ENCODE data around the gene GJA3. TPM values are rescaled to one million over a fixed set of nuclear protein-coding genes. Genes with fewer than 3 reads are reported as not detected.

Gene GJA3
- total and polyA plus RNA-seq, 2 donors (not counting 1 experiment from before 2014, with no cell fraction given): 0.33 to 0.44 TPM

GRCh38 chr13:20151612-20152011 lies 9.2 kb downstream of the GJA3 start:
- Histone ChIP-seq H3K27ac (ENCODE audit: insufficient read depth, low read length) (no peak overlapping the region), H4K20me1 (ENCODE audit: control insufficient read depth, extremely low read depth, insufficient read depth, low read length) (no peaks in the 10 kb centered on the region), H3K36me3 (ENCODE audit: control insufficient read depth, insufficient read depth, low read length) (no peaks in the 10 kb centered on the region), H3K27me3 (ENCODE audit: control insufficient read depth, insufficient read depth, low read length) (peaks cover 13% of the 10 kb centered on the region), H3K4me3 (replicated peaks in 1 of 4; ENCODE audit: control extremely low read depth in 1 of 4, insufficient read depth in 1 of 4, low read depth in 3 of 4, low read length in 4 of 4) (no peak overlapping the region), H3K4me2 (ENCODE audit: extremely low read depth, insufficient read depth, low read length) (no peak overlapping the region), H3K9me3 (ENCODE audit: control insufficient read depth, insufficient read depth, low read depth, low read length) (no peaks in the 10 kb centered on the region), H2AFZ (ENCODE audit: low read length) (no peak overlapping the region), H3K79me2 (ENCODE audit: control insufficient read depth, insufficient read depth, low read length) (no peaks in the 10 kb centered on the region), H3K9ac (ENCODE audit: insufficient read depth, low read length) (no peak overlapping the region), H3K4me1 (ENCODE audit: control insufficient read depth, extremely low read depth, insufficient read depth, low read length) (no peaks in the 10 kb centered on the region)
- no peak for DNase-seq (ENCODE audit: low read depth in 2 of 2)
- no peak for TF ChIP-seq CTCF (conservative IDR thresholded peaks at IDR 0.05 in 1 of 2, IDR thresholded peaks at IDR 0.05 in 1 of 2; ENCODE audit: low read depth in 1 of 2, low read length in 2 of 2)

GRCh38 chr13:20151016-20151415 lies 9.8 kb downstream of the GJA3 start:
- H4K20me1 ChIP-seq (ENCODE audit: control insufficient read depth, extremely low read depth, insufficient read depth, low read length): no peaks in the 10 kb centered on the region
- TF ChIP-seq CTCF (conservative IDR thresholded peaks at IDR 0.05 in 1 of 2, IDR thresholded peaks at IDR 0.05 in 1 of 2; ENCODE audit: low read depth in 1 of 2, low read length in 2 of 2) (no peak), EZH2 (IDR thresholded peaks at IDR 0.05; ENCODE audit: low read length, missing control alignments) (no peak)
- no peak overlapping the region for H3K4me2 ChIP-seq (ENCODE audit: extremely low read depth, insufficient read depth, low read length)
- no peak overlapping the region for H3K9ac ChIP-seq (ENCODE audit: insufficient read depth, low read length)
- H3K27me3 ChIP-seq (ENCODE audit: control insufficient read depth, insufficient read depth, low read length): peaks cover 13% of the 10 kb centered on the region
- H3K9me3 ChIP-seq (ENCODE audit: control insufficient read depth, insufficient read depth, low read depth, low read length): no peaks in the 10 kb centered on the region
- H3K36me3 ChIP-seq (ENCODE audit: control insufficient read depth, insufficient read depth, low read length): no peaks in the 10 kb centered on the region
- H3K4me1 ChIP-seq (ENCODE audit: control insufficient read depth, extremely low read depth, insufficient read depth, low read length): no peaks in the 10 kb centered on the region
- no peak overlapping the region for H2AFZ ChIP-seq (ENCODE audit: low read length)
- H3K4me3 ChIP-seq (replicated peaks in 1 of 4; ENCODE audit: control extremely low read depth in 1 of 4, insufficient read depth in 1 of 4, low read depth in 3 of 4, low read length in 4 of 4): no peak overlapping the region
- H3K79me2 ChIP-seq (ENCODE audit: control insufficient read depth, insufficient read depth, low read length): no peaks in the 10 kb centered on the region
- DNase-seq (ENCODE audit: low read depth in 2 of 2): no peak
- no peak overlapping the region for H3K27ac ChIP-seq (ENCODE audit: insufficient read depth, low read length)

- H3K27me3 ChIP-seq (ENCODE audit: control insufficient read depth, insufficient read depth, low read length): peaks cover 13% of the 10 kb centered on the region
- no peaks in the 10 kb centered on the region for H3K9me3 ChIP-seq (ENCODE audit: control insufficient read depth, insufficient read depth, low read depth, low read length)
- DNase-seq (ENCODE audit: low read depth in 2 of 2): no peak
- H4K20me1 ChIP-seq (ENCODE audit: control insufficient read depth, extremely low read depth, insufficient read depth, low read length): no peaks in the 10 kb centered on the region
- no peak overlapping the region for H2AFZ ChIP-seq (ENCODE audit: low read length)
- no peaks in the 10 kb centered on the region for H3K79me2 ChIP-seq (ENCODE audit: control insufficient read depth, insufficient read depth, low read length)
- no peak overlapping the region for H3K4me3 ChIP-seq (replicated peaks in 1 of 4; ENCODE audit: control extremely low read depth in 1 of 4, insufficient read depth in 1 of 4, low read depth in 3 of 4, low read length in 4 of 4)
- no peak for TF ChIP-seq CTCF (conservative IDR thresholded peaks at IDR 0.05 in 1 of 2, IDR thresholded peaks at IDR 0.05 in 1 of 2; ENCODE audit: low read depth in 1 of 2, low read length in 2 of 2)
- no peak for TF ChIP-seq EZH2 (IDR thresholded peaks at IDR 0.05; ENCODE audit: low read length, missing control alignments)
- H3K4me2 ChIP-seq (ENCODE audit: extremely low read depth, insufficient read depth, low read length): no peak overlapping the region
- no peak overlapping the region for H3K9ac ChIP-seq (ENCODE audit: insufficient read depth, low read length)
- no peaks in the 10 kb centered on the region for H3K36me3 ChIP-seq (ENCODE audit: control insufficient read depth, insufficient read depth, low read length)
- no peak overlapping the region for H3K27ac ChIP-seq (ENCODE audit: insufficient read depth, low read length)
- no peaks in the 10 kb centered on the region for H3K4me1 ChIP-seq (ENCODE audit: control insufficient read depth, extremely low read depth, insufficient read depth, low read length)
Measured at GRCh38 chr13:20150561-20150960, 10.3 kb downstream of the GJA3 start.
